ENCODE data around the gene PDCD7. TPM values are rescaled to one million over a fixed set of nuclear protein-coding genes. Genes with fewer than 3 reads are reported as not detected.

PDCD7 gene
- total RNA-seq, 1 experiment from 2014 or later: 23.5 TPM

DNA sequence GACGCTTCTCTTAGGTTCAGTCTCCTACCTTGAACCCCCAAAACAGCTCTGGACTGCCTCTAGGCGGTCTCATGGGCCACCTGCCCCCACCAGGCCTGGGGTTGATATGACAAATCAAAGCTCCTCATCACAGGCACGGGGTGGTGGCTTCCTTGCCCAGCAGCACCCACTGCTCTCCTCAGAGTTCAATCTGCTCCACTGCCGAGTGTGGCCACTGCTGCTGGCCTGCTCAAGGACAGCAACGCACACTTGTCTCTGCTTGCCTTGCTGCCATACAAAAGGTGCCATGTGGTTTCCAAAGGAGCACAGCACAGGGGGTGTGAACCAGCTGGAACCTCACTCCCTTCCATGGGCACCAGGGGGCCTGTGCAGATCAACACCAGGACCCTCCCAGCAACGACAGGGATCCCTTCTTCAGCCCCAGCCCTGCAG, 46.9 kb downstream of the PDCD7 start:
- peak; percentile 2; the same call in 1 of the 2 replicates for ATAC-seq
- TF ChIP-seq CTCF (IDR thresholded peaks at IDR 0.05): 0 out of 2 replicates have a peak, but pooled peaks have one; percentile 5
- TF ChIP-seq, protein P1, sequence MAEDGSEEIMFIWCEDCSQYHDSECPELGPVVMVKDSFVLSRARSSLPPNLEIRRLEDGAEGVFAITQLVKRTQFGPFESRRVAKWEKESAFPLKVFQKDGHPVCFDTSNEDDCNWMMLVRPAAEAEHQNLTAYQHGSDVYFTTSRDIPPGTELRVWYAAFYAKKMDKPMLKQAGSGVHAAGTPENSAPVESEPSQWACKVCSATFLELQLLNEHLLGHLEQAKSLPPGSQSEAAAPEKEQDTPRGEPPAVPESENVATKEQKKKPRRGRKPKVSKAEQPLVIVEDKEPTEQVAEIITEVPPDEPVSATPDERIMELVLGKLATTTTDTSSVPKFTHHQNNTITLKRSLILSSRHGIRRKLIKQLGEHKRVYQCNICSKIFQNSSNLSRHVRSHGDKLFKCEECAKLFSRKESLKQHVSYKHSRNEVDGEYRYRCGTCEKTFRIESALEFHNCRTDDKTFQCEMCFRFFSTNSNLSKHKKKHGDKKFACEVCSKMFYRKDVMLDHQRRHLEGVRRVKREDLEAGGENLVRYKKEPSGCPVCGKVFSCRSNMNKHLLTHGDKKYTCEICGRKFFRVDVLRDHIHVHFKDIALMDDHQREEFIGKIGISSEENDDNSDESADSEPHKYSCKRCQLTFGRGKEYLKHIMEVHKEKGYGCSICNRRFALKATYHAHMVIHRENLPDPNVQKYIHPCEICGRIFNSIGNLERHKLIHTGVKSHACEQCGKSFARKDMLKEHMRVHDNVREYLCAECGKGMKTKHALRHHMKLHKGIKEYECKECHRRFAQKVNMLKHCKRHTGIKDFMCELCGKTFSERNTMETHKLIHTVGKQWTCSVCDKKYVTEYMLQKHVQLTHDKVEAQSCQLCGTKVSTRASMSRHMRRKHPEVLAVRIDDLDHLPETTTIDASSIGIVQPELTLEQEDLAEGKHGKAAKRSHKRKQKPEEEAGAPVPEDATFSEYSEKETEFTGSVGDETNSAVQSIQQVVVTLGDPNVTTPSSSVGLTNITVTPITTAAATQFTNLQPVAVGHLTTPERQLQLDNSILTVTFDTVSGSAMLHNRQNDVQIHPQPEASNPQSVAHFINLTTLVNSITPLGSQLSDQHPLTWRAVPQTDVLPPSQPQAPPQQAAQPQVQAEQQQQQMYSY (CRISPR knock-in tag; IDR thresholded peaks at IDR 0.05): no peak
- H3K27ac Mint-ChIP-seq: no peak overlapping the region
- POLR2A ChIA-PET: no interaction called here
- H3K4me1 Mint-ChIP-seq: peaks cover 67% of the 10 kb centered on the region
- peaks cover 10% of the 10 kb centered on the region for H3K27me3 Mint-ChIP-seq (ENCODE audit: low read depth)
- DNase-seq (ENCODE audit: low spot score): no peak
- H3K36me3 Mint-ChIP-seq: no peaks in the 10 kb centered on the region
- H3K9me3 Mint-ChIP-seq: no peaks in the 10 kb centered on the region
- H3K4me3 Mint-ChIP-seq: no peak overlapping the region
- CTCF ChIA-PET: interaction anchor here (0.5 to 15.1 kb wide), 25 partner anchors 9 to 240 kb away, joined by 3 to 308 read pairs (median 4); partner anchors contain the start of genes CLPX, KBTBD13 and RASL12

GRCh38 chr15:65085990-65086679, 47.5 kb downstream of the PDCD7 start:
- no peaks in the 10 kb centered on the region for H3K36me3 Mint-ChIP-seq
- peaks cover 73% of the 10 kb centered on the region for H3K4me1 Mint-ChIP-seq
- peaks cover 10% of the 10 kb centered on the region for H3K27me3 Mint-ChIP-seq (ENCODE audit: low read depth)
- CTCF ChIA-PET: interaction anchor here (0.6 to 15.1 kb wide), 27 partner anchors 9 to 241 kb away, joined by 3 to 308 read pairs (median 4); partner anchors contain the start of genes CLPX, KBTBD13 and RASL12
- peak; percentile 78 for DNase-seq (ENCODE audit: low spot score)
- no peak overlapping the region for H3K4me3 Mint-ChIP-seq
- POLR2A ChIA-PET: no interaction called here
- ATAC-seq: peak; percentile 55
- TF ChIP-seq ZNF232 (CRISPR knock-in tag; IDR thresholded peaks at IDR 0.05) (no peak), CTCF (IDR thresholded peaks at IDR 0.05) (peak; percentile 49; the same call in 1 of the 2 replicates)
- no peak overlapping the region for H3K27ac Mint-ChIP-seq
- H3K9me3 Mint-ChIP-seq: no peaks in the 10 kb centered on the region

DNA sequence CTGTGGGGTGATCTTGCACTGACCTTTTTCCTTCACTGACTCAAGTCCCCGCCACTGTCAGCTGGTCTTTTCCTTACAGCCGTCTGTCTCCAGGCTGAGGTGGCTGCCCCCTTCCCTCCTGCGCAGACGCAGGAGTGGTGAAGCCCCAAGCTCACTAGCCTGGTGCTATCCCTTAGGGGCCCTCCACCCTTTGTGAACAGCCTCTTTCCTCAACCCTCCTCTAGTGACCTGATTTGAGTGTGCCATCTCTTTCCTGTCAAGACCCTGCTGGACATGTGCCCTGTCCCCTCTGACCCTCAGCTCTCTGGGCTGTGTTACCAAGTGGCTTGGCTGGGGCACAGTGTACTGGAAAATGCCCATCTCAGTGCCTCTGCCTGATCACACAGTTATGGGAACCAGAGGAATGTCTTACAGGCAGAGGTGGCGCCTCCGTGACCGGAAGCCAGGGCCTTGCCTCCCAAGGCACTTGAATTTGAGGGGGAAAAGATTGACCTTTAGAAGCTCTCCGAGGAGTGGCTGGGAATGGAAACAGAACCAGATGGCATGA, 48.3 kb downstream of the PDCD7 start:
- ATAC-seq: no peak
- Mint-ChIP-seq H3K9me3 (no peaks in the 10 kb centered on the region), H3K4me1 (peaks cover 76% of the 10 kb centered on the region), H3K27ac (no peak overlapping the region), H3K27me3 (ENCODE audit: low read depth) (peaks cover 10% of the 10 kb centered on the region), H3K4me3 (no peak overlapping the region), H3K36me3 (no peaks in the 10 kb centered on the region)
- POLR2A ChIA-PET: interaction anchor here (0.6 to 3.3 kb wide), 2 partner anchors 16 to 36 kb away, joined by 3 to 12 read pairs; no protein-coding TSS in a partner anchor
- CTCF ChIA-PET: interaction anchor here (0.6 to 15.1 kb wide), 12 partner anchors 8 to 432 kb away, joined by 3 to 308 read pairs (median 6); partner anchors contain the start of gene RASL12
- DNase-seq (ENCODE audit: low spot score): no peak
- TF ChIP-seq ZBTB21 (CRISPR knock-in tag; IDR thresholded peaks at IDR 0.05; ENCODE audit: borderline replicate concordance): 0 out of 2 replicates have a peak, but pooled peaks have one; percentile 21
- no peak for TF ChIP-seq GABPB1 (CRISPR knock-in tag; IDR thresholded peaks at IDR 0.05)
- TF ChIP-seq, protein P2, sequence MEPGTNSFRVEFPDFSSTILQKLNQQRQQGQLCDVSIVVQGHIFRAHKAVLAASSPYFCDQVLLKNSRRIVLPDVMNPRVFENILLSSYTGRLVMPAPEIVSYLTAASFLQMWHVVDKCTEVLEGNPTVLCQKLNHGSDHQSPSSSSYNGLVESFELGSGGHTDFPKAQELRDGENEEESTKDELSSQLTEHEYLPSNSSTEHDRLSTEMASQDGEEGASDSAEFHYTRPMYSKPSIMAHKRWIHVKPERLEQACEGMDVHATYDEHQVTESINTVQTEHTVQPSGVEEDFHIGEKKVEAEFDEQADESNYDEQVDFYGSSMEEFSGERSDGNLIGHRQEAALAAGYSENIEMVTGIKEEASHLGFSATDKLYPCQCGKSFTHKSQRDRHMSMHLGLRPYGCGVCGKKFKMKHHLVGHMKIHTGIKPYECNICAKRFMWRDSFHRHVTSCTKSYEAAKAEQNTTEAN (CRISPR knock-in tag; IDR thresholded peaks at IDR 0.05): no peak
